IMR-90 (cell line): ENCODE results near the gene AIP. TPM values are rescaled to one million over a fixed set of nuclear protein-coding genes. Genes with fewer than 3 reads are reported as not detected.

ENCODE experiments used
- ATAC-seq: fragments of 200-7000 bp; cut with Tn5 transposase; 2 replicates; pipeline ENCODE4 v1.9.1; 2020; ENCODE audit warnings: low read depth, mild to moderate bottlenecking, moderate library complexity
- BruUV-seq: library from RNA; stranded (reverse); fragments of 400-500 nt; replicated peaks from 2 replicates; lab custom pipeline; 2021; lab: Mats Ljungman, UMichigan
- CTCF ChIA-PET: fragments of 300-600 bp; formaldehyde crosslinking; extraction: SDS; loops from one replicate; lab custom pipeline; 2021; ENCODE audit warnings: antibody characterized with exemption; lab: Yijun Ruan, JAX
- POLR2A ChIA-PET: fragments of 300-600 bp; sonication (Branson Sonifier 250); formaldehyde crosslinking; loops from one replicate; lab custom pipeline; 2022; ENCODE audit warnings: antibody characterized with exemption; ENCODE audit not compliant: unreplicated experiment; lab: Charles Lee
- DNase-seq: peaks from one replicate; pipeline ENCODE4 v3.0.0; 2013
- H2AFZ ChIP-seq: replicated peaks from 2 replicates; pipeline ENCODE3; 2013; ENCODE audit warnings: low read length, mild to moderate bottlenecking; ENCODE audit not compliant: poor library complexity
- H2AK5ac ChIP-seq: 2 replicates; pipeline ENCODE4 v1.6.1; 2013; ENCODE audit warnings: low read depth, low read length, inconsistent platforms
- H2AK9ac ChIP-seq: replicated peaks from 2 replicates; pipeline ENCODE3; 2013; ENCODE audit warnings: mild to moderate bottlenecking, low read depth, low read length, moderate library complexity; ENCODE audit not compliant: poor library complexity
- H2BK120ac ChIP-seq: 2 replicates; pipeline ENCODE4 v1.6.1; 2013; ENCODE audit warnings: low read depth, low read length, inconsistent platforms
- H2BK15ac ChIP-seq: 3 replicates; pipeline ENCODE4 v1.6.1; 2013; ENCODE audit warnings: low read depth, low read length, inconsistent platforms
- H2BK20ac ChIP-seq: 2 replicates; pipeline ENCODE4 v1.6.1; 2013; ENCODE audit warnings: low read depth, mild to moderate bottlenecking, inconsistent platforms, low read length, moderate library complexity
- H2BK5ac ChIP-seq: 2 replicates; pipeline ENCODE4 v1.6.1; 2013; ENCODE audit warnings: mild to moderate bottlenecking, low read depth, low read length, inconsistent platforms; ENCODE audit not compliant: poor library complexity, severe bottlenecking
- H3K14ac ChIP-seq: replicated peaks from 2 replicates; pipeline ENCODE4 v1.6.1; 2013; ENCODE audit warnings: low read depth, low read length, inconsistent platforms
- H3K18ac ChIP-seq: 2 replicates; pipeline ENCODE4 v1.6.1; 2013; ENCODE audit warnings: low read depth, low read length, control low read depth
- H3K23ac ChIP-seq: 2 replicates; pipeline ENCODE4 v1.6.1; 2013; ENCODE audit warnings: low read depth, low read length, inconsistent platforms
- H3K27ac ChIP-seq: 2 replicates; pipeline ENCODE4 v1.5.1; 2013; ENCODE audit warnings: mild to moderate bottlenecking, control low read depth, low read length; ENCODE audit not compliant: insufficient read depth
- H3K27me3 ChIP-seq: 2 replicates; pipeline ENCODE4 v1.6.1; 2013; ENCODE audit warnings: low read length; ENCODE audit not compliant: control insufficient read depth, insufficient read depth
- H3K36me3 ChIP-seq: 2 replicates; pipeline ENCODE4 v1.6.1; 2013; ENCODE audit warnings: low read length, mixed read lengths; ENCODE audit not compliant: control insufficient read depth, insufficient read depth
- H3K4ac ChIP-seq: 2 replicates; pipeline ENCODE4 v1.6.1; 2013; ENCODE audit warnings: low read depth, low read length, inconsistent platforms
- H3K4me1 ChIP-seq: 2 replicates; pipeline ENCODE4 v1.6.1; 2013; ENCODE audit warnings: low read length, mixed read lengths; ENCODE audit not compliant: control insufficient read depth, insufficient read depth
- H3K4me2 ChIP-seq: 2 replicates; pipeline ENCODE4 v1.6.1; 2013; ENCODE audit warnings: low read depth, mild to moderate bottlenecking, control low read depth, low read length, moderate library complexity
- H3K4me3 ChIP-seq: 2 replicates; pipeline ENCODE4 v1.5.1; 2013; ENCODE audit warnings: low read depth, mild to moderate bottlenecking, control low read depth, low read length, moderate library complexity; ENCODE audit not compliant: insufficient read depth
- H3K56ac ChIP-seq: 2 replicates; pipeline ENCODE4 v1.6.1; 2013; ENCODE audit warnings: low read length, inconsistent platforms; ENCODE audit not compliant: insufficient read depth; ENCODE audit errors: extremely low read depth
- H3K79me1 ChIP-seq, 2 experiments: 2 replicates each; pipeline ENCODE4 v1.6.1; 2013; ENCODE audit warnings: low read length in 2 of 2, inconsistent platforms in 1 of 2, low read depth in 1 of 2
- H3K9ac ChIP-seq: 2 replicates; pipeline ENCODE4 v1.6.1; 2013; ENCODE audit warnings: low read depth, low read length, control low read depth
- H3K9me1 ChIP-seq: 2 replicates; pipeline ENCODE4 v1.6.1; 2013; ENCODE audit warnings: low read length, inconsistent platforms; ENCODE audit not compliant: insufficient read depth
- H3K9me3 ChIP-seq: 2 replicates; pipeline ENCODE4 v1.6.1; 2013; ENCODE audit warnings: low read length; ENCODE audit not compliant: control insufficient read depth, insufficient read depth
- H4K20me1 ChIP-seq: 2 replicates; pipeline ENCODE4 v1.6.1; 2013; ENCODE audit warnings: low read length, inconsistent platforms; ENCODE audit not compliant: insufficient read depth
- H4K5ac ChIP-seq: 2 replicates; pipeline ENCODE4 v1.6.1; 2013; ENCODE audit warnings: mild to moderate bottlenecking, low read depth, low read length, control low read depth
- H4K8ac ChIP-seq, 2 experiments: 2 replicates each; pipeline ENCODE4 v1.6.1; 2013; ENCODE audit warnings: low read depth in 2 of 2, low read length in 2 of 2, control low read depth in 1 of 2, inconsistent platforms in 1 of 2
- H4K91ac ChIP-seq: 2 replicates; pipeline ENCODE4 v1.6.1; 2013; ENCODE audit warnings: low read depth, low read length, inconsistent platforms; ENCODE audit not compliant: insufficient read depth
- BHLHE40 ChIP-seq: fragments of 150-350 bp; IDR thresholded peaks from 2 replicates; pipeline ENCODE4 v1.6.1; 2016; ENCODE audit warnings: mild to moderate bottlenecking, low read depth, low read length
- CEBPB ChIP-seq: IDR thresholded peaks from 2 replicates; pipeline ENCODE4 v1.6.1; 2012; ENCODE audit warnings: low read depth, low read length, improper control_type of control experiment
- CHD1 ChIP-seq: IDR thresholded peaks from 2 replicates; pipeline ENCODE4 v1.6.1; 2012; ENCODE audit warnings: low read depth, low read length, improper control_type of control experiment
- FOS ChIP-seq: fragments of 150-350 bp; IDR thresholded peaks from 2 replicates; pipeline ENCODE4 v1.6.1; 2016; ENCODE audit warnings: low read depth, low read length
- MAFK ChIP-seq: IDR thresholded peaks from 2 replicates; pipeline ENCODE4 v1.6.1; 2012; ENCODE audit warnings: low read depth, low read length, improper control_type of control experiment
- MAZ ChIP-seq: IDR thresholded peaks from 2 replicates; pipeline ENCODE4 v1.6.1; 2012; ENCODE audit warnings: low read depth, mild to moderate bottlenecking, low read length, improper control_type of control experiment, moderate library complexity, borderline replicate concordance
- MXI1 ChIP-seq: IDR thresholded peaks from 2 replicates; pipeline ENCODE4 v1.6.1; 2012; ENCODE audit warnings: low read depth, mild to moderate bottlenecking, low read length, moderate library complexity, borderline replicate concordance
- NFE2L2 ChIP-seq: fragments of 150-350 bp; IDR thresholded peaks from 2 replicates; pipeline ENCODE4 v1.6.1; 2016; ENCODE audit warnings: low read depth, mild to moderate bottlenecking, low read length
- POLR2A ChIP-seq: IDR thresholded peaks from 2 replicates; pipeline ENCODE4 v1.6.1; 2012; ENCODE audit warnings: mild to moderate bottlenecking, low read depth, low read length
- RAD21 ChIP-seq: IDR thresholded peaks from 2 replicates; pipeline ENCODE4 v1.6.1; 2012; ENCODE audit warnings: low read length, improper control_type of control experiment
- RCOR1 ChIP-seq: IDR thresholded peaks from 2 replicates; pipeline ENCODE4 v1.6.1; 2012; ENCODE audit warnings: mild to moderate bottlenecking, low read length, improper control_type of control experiment; ENCODE audit not compliant: insufficient replicate concordance
- RFX5 ChIP-seq: IDR thresholded peaks from 2 replicates; pipeline ENCODE4 v1.8.0; 2012; ENCODE audit warnings: low read depth, mild to moderate bottlenecking, low read length, moderate library complexity
- SMC3 ChIP-seq: fragments of 150-350 bp; IDR thresholded peaks from 2 replicates; pipeline ENCODE4 v1.6.1; 2016; ENCODE audit warnings: low read depth, mild to moderate bottlenecking, antibody characterized with exemption, low read length, moderate library complexity
- WGBS, 2 experiments: methylation state at CpG; one replicate each; pipeline versions ENCODE4 v1.1.5 to v1.1.7; 2013; ENCODE audit warnings: missing lambda C conversion rate in 2 of 2; ENCODE audit not compliant: insufficient read length in 1 of 2; ENCODE audit errors: extremely low coverage in 2 of 2; 5-methylcytosine and 5-hydroxymethylcytosine counted together
- dilution Hi-C: fragments of 300-500 bp; cut with HindIII; formaldehyde crosslinking; loops from one replicate; pipeline ENCODE4 v1.14.3; 2018; ENCODE audit warnings: low sequenced_read_pairs; ENCODE audit not compliant: unreplicated experiment
- in situ Hi-C: fragments of 300-500 bp; cut with MboI; formaldehyde crosslinking; loops from 3 replicates; pipeline ENCODE4 v1.14.3; 2019; ENCODE audit warnings: low sequenced_read_pairs, inconsistent platforms, mixed read lengths
- intact Hi-C: fragments of 100-400 bp; cut with micrococcal nuclease; formaldehyde crosslinking; loops from 2 replicates; pipeline ENCODE4 v1.10.0; 2022
- polyA plus RNA-seq, 3 experiments: library from polyadenylated mRNA; depleted of rRNA; stranded (reverse); fragments of >200 nt; gene quantifications; 2 replicates each; pipeline ENCODE4 v1.2.3, GENCODE V29; 2012; ENCODE audit warnings: low replicate concordance in 1 of 3
- total RNA-seq: library from RNA; depleted of rRNA; stranded (reverse); fragments of >200 nt; gene quantifications from 2 replicates; pipeline ENCODE4 v1.2.3, GENCODE V29; 2012
- TF ChIP-seq, protein P1 (sequence below): conservative IDR thresholded peaks from 2 replicates; pipeline ENCODE4 v1.5.1; 2012; ENCODE audit warnings: mild to moderate bottlenecking, low read depth, low read length, improper control_type of control experiment
- TF ChIP-seq, protein P2 (sequence below): fragments of 150-350 bp; IDR thresholded peaks from 2 replicates; pipeline ENCODE4 v1.6.1; 2016; ENCODE audit warnings: low read depth, mild to moderate bottlenecking, low read length, moderate library complexity, borderline replicate concordance
- TF ChIP-seq, protein P3 (sequence below): fragments of 150-350 bp; IDR thresholded peaks from 2 replicates; pipeline ENCODE4 v1.6.1; 2017; ENCODE audit warnings: mild to moderate bottlenecking, antibody characterized with exemption, low read length, low read depth

The AIP gene
- total and polyA plus RNA-seq, 2 of the 4 experiments (the other 2 are of a cell fraction), result 95.5 to 122 TPM

DNA sequence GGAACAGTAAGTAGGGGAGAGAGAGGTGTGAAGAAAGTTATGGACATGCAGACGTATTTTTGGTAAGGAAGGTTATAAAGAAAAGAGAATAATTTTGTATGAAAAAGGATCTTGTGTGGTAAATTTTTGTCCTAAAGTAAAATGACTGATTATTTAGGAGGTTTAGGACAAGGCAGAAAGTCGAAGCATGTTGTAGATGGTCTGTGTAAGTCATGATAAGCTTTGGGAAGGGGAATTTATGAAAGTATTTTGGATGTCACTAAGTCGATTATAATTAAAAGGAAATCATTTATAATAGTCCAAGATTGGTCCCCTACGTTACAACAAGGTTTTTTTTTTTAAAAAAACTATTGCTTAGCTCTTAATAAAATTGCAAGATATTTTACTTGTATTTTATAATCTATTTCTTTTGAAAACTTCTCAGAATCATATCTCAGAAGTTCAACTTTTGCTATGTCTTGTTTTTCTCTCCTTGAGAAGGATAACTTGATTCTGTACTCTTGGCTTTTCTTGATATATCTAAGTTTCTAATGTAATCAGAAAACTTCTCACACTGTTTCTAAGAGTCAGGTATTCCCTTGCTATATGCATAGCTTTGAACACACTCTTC, 51.3 kb downstream of the AIP start:
- BruUV-seq, result no TSS peak
- no peaks in the 10 kb centered on the region for H3K4me1 ChIP-seq
- no peak overlapping the region for H2AK5ac ChIP-seq
- intact Hi-C loops (no loop called here), in situ Hi-C loops (no loop called here), dilution Hi-C loops (no loop called here)
- no peak overlapping the region for H3K4me2 ChIP-seq
- H3K23ac ChIP-seq, result no peak overlapping the region
- no peaks in the 10 kb centered on the region for H3K36me3 ChIP-seq
- no peak overlapping the region for H2AK9ac ChIP-seq
- no peak overlapping the region for H3K14ac ChIP-seq
- no peak overlapping the region for H2BK5ac ChIP-seq
- TF ChIP-seq RFX5, result no peak
- TF ChIP-seq CHD1, result no peak
- no peak for TF ChIP-seq POLR2A
- no peak for TF ChIP-seq MXI1
- TF ChIP-seq, protein P1, sequence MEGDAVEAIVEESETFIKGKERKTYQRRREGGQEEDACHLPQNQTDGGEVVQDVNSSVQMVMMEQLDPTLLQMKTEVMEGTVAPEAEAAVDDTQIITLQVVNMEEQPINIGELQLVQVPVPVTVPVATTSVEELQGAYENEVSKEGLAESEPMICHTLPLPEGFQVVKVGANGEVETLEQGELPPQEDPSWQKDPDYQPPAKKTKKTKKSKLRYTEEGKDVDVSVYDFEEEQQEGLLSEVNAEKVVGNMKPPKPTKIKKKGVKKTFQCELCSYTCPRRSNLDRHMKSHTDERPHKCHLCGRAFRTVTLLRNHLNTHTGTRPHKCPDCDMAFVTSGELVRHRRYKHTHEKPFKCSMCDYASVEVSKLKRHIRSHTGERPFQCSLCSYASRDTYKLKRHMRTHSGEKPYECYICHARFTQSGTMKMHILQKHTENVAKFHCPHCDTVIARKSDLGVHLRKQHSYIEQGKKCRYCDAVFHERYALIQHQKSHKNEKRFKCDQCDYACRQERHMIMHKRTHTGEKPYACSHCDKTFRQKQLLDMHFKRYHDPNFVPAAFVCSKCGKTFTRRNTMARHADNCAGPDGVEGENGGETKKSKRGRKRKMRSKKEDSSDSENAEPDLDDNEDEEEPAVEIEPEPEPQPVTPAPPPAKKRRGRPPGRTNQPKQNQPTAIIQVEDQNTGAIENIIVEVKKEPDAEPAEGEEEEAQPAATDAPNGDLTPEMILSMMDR, result no peak
- no peak for TF ChIP-seq MAZ
- no peak for TF ChIP-seq FOS
- TF ChIP-seq CEBPB, result no peak
- TF ChIP-seq SMC3, result no peak
- TF ChIP-seq BHLHE40, result no peak
- TF ChIP-seq NFE2L2, result no peak
- no peak for TF ChIP-seq RCOR1
- no peak for TF ChIP-seq MAFK
- TF ChIP-seq, protein P2, sequence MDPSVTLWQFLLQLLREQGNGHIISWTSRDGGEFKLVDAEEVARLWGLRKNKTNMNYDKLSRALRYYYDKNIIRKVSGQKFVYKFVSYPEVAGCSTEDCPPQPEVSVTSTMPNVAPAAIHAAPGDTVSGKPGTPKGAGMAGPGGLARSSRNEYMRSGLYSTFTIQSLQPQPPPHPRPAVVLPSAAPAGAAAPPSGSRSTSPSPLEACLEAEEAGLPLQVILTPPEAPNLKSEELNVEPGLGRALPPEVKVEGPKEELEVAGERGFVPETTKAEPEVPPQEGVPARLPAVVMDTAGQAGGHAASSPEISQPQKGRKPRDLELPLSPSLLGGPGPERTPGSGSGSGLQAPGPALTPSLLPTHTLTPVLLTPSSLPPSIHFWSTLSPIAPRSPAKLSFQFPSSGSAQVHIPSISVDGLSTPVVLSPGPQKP, result no peak
- TF ChIP-seq, protein P3, sequence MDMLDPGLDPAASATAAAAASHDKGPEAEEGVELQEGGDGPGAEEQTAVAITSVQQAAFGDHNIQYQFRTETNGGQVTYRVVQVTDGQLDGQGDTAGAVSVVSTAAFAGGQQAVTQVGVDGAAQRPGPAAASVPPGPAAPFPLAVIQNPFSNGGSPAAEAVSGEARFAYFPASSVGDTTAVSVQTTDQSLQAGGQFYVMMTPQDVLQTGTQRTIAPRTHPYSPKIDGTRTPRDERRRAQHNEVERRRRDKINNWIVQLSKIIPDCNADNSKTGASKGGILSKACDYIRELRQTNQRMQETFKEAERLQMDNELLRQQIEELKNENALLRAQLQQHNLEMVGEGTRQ, result no peak
- no peak for TF ChIP-seq RAD21
- WGBS, 2 experiments, result 38% methylated on average over 1 of the region's 4 CpGs; no CpG with 5 or more reads in 1 of the 2 experiments
- H4K20me1 ChIP-seq, result no peaks in the 10 kb centered on the region
- no peak overlapping the region for H2BK20ac ChIP-seq
- H4K91ac ChIP-seq, result no peak overlapping the region
- H4K5ac ChIP-seq, result no peak overlapping the region
- ATAC-seq (no peak), DNase-seq (no peak)
- ChIA-PET CTCF (no interaction called here), POLR2A (no interaction called here)
- H3K4ac ChIP-seq, result no peak overlapping the region
- H3K79me1 ChIP-seq, result no peaks in the 10 kb centered on the region
- no peak overlapping the region for H4K8ac ChIP-seq
- H3K4me3 ChIP-seq, result no peak overlapping the region
- H3K27ac ChIP-seq, result no peak overlapping the region
- no peak overlapping the region for H2AFZ ChIP-seq
- no peak overlapping the region for H3K9ac ChIP-seq
- 0 out of 2 replicates have a peak, but pooled peaks cover 1% of the 10 kb centered on the region for H3K27me3 ChIP-seq
- no peak overlapping the region for H3K56ac ChIP-seq
- H3K9me1 ChIP-seq, result no peaks in the 10 kb centered on the region
- H2BK15ac ChIP-seq, result no peak overlapping the region
- peaks cover 16% of the 10 kb centered on the region for H3K9me3 ChIP-seq
- H3K18ac ChIP-seq, result no peak overlapping the region
- H2BK120ac ChIP-seq, result no peak overlapping the region
